ENCODE measurements around the gene FOXK1.

DNA sequence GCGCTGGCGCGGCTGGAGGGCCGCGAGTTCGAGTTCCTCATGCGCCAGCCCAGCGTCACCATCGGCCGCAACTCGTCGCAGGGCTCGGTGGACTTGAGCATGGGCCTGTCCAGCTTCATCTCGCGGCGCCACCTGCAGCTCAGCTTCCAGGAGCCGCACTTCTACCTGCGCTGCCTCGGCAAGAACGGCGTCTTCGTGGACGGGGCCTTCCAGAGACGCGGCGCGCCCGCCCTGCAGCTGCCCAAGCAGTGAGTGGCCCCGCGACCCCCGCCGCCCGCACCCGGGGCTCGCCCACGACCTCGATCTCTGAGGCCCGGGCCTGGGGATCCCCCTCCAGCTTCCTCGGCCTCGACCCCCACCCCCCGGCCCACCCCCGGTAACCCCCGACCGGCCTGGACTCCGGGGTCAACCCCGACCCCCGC is 537 bp downstream of the FOXK1 start:
- TF ChIP-seq, protein P1, sequence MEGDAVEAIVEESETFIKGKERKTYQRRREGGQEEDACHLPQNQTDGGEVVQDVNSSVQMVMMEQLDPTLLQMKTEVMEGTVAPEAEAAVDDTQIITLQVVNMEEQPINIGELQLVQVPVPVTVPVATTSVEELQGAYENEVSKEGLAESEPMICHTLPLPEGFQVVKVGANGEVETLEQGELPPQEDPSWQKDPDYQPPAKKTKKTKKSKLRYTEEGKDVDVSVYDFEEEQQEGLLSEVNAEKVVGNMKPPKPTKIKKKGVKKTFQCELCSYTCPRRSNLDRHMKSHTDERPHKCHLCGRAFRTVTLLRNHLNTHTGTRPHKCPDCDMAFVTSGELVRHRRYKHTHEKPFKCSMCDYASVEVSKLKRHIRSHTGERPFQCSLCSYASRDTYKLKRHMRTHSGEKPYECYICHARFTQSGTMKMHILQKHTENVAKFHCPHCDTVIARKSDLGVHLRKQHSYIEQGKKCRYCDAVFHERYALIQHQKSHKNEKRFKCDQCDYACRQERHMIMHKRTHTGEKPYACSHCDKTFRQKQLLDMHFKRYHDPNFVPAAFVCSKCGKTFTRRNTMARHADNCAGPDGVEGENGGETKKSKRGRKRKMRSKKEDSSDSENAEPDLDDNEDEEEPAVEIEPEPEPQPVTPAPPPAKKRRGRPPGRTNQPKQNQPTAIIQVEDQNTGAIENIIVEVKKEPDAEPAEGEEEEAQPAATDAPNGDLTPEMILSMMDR (IDR thresholded peaks at IDR 0.05), result no peak
- no peak for TF ChIP-seq POLR2A (IDR thresholded peaks at IDR 0.05)
- no peak for TF ChIP-seq EP300 (IDR thresholded peaks at IDR 0.05)

All from sigmoid colon (tissue), 4 donors.